ENCODE measurements around the gene ATP5MG. TPM values are rescaled to one million over a fixed set of nuclear protein-coding genes. Genes with fewer than 3 reads are reported as not detected.

ATP5MG gene, protein sequence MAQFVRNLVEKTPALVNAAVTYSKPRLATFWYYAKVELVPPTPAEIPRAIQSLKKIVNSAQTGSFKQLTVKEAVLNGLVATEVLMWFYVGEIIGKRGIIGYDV
- 56.3 and 64.4 TPM in 2 replicates for total RNA-seq

DNA sequence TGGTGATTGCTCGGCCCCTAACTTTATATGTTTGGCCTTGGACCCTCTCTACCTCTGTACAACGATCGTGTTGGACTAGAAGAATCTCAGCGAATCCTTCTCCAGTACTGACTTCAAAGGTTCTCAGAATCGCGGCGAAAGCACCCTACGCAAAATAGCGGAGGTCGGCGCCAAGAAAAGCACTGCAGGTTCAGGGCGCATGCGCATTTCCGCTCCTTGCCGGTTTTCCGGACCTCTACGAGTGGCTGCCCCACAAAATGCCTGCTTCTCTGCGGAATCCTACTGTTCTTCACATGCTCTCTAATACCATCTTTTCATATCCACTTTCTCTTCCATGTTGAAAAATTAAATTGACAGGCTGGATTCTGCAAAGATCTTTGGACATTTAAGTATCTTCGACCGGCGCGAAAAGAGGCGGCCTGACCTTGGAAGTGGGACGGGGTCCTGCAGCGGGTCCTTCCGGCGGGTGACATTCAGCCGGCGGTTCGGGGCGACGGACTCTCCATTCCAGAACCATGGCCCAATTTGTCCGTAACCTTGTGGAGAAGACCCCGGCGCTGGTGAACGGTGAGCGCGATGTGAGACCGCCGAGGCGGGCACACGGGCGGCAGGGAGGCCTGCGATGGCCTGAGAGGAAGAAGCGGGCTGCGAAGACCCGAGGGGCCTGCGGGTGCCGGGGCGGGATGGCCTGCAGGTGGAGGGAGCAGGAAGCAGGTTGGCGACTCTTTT is at the start of gene ATP5MG:
Gene ATP5MG (plus strand): TSS at position 456 of the 729 bp plus-strand sequence. CDS start 60 bp downstream, at position 516.

DNA sequence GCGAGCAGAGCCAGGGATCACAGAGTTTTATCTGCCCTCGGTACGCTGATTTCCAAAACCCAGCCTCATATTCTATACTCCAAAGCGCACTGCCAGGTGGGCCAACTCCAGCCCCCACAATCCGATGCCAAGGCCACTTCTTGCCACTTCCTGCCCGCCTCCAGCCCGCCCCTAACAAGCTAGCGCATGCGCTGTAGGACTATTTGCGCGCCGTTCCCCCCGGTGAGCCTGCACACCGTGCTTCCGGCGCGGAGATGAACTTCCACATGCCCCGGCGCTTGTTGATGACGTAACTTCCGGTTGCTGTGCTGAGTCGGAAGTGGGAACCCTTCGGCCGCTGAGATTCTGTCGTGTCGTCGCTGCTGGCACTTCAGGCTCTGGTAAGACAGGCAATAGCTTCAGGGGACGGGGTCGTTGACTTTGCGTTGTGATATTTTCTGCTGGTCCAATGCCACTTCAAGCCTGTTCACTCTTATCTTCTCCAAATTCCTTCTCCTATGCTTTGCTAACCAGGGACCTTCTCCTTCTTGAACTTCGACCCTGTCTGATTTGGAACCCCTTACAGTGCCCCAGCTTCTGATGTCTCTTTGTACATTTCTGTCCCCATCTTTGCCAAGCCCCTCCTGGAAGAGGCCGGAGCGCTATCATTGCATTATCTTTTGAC is 42.0 kb upstream of the ATP5MG start, which contains the start of gene UBE4A:
Gene UBE4A (plus strand): TSS at position 306 of the 664 bp plus-strand sequence. CDS start 5,481 bp downstream, outside the sequence.

DNA sequence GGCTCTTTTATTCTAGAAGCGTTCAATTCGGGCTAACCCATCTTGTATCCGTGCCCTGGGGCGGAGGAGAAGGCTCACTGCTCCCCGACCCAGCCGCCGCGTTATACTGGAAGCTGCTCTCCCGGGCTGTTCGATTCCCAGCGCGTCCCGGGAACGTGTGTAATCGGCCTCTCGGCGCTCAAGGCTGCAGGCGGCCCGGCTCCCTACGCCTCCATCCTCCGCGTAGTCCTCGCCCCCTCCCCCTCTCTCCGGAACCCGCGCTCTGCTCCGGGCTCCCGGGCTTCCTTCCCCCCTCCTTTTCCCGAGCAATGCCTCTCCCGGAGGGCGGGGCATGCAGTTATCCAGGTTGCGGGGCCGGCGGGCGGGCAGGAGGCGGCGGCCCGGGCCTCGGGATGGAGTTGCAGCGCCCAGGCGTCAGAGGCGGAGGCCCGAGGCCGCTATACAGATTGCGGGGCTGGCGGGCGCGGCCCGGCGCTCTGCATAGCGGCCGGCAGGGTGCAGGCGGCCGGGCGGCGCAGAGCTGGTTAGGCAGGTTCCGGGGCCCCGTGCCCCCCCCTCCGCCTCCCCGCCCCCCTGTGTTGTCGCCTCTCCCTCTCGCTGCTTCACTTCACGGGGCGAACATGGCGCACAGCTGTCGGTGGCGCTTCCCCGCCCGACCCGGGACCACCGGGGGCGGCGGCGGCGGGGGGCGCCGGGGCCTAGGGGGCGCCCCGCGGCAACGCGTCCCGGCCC is 34.7 kb downstream of the ATP5MG start, which contains the start of gene KMT2A:
Gene KMT2A (plus strand): TSS at position 600 of the 732 bp plus-strand sequence. CDS start 21 bp downstream, at position 621.

Other genes with a start within 250 kb of the ATP5MG start
- not detected in 2 replicates for gene SCN4B, start 248.8 kb upstream of the ATP5MG start, total RNA-seq
- not detected in 2 replicates for gene SCN2B, start 225.0 kb upstream of the ATP5MG start, total RNA-seq
- not detected in 2 replicates for gene JAML, start 176.6 kb upstream of the ATP5MG start, total RNA-seq
- gene MPZL3, start 149.2 kb upstream of the ATP5MG start, total RNA-seq, result 7.3 and 8.4 TPM in 2 replicates
- 129 and 135 TPM in 2 replicates for gene MPZL2, start 137.3 kb upstream of the ATP5MG start, total RNA-seq
- not detected in 2 replicates for gene CD3E, start 96.9 kb upstream of the ATP5MG start, total RNA-seq
- gene CD3D, start 58.9 kb upstream of the ATP5MG start, total RNA-seq, result not detected in 2 replicates
- not detected in 2 replicates for gene CD3G, start 57.3 kb upstream of the ATP5MG start, total RNA-seq
- gene UBE4A, start 42.0 kb upstream of the ATP5MG start, total RNA-seq, result 38.5 and 40.2 TPM in 2 replicates
- gene KMT2A, start 34.9 kb downstream of the ATP5MG start, total RNA-seq, result 18.0 and 22.1 TPM in 2 replicates
- gene TTC36, start 125.9 kb downstream of the ATP5MG start, total RNA-seq, result 0.39 TPM in 1 of 2 replicates, not detected in the other
- 8.8 and 9.9 TPM in 2 replicates for gene TMEM25, start 129.6 kb downstream of the ATP5MG start, total RNA-seq
- gene IFT46, start 164.3 kb downstream of the ATP5MG start, total RNA-seq, result 24.5 and 30.6 TPM in 2 replicates
- 123 and 129 TPM in 2 replicates for gene ARCN1, start 170.8 kb downstream of the ATP5MG start, total RNA-seq
- 106 and 112 TPM in 2 replicates for gene PHLDB1, start 206.0 kb downstream of the ATP5MG start, total RNA-seq